ENCODE data around the gene KLHL3.

DNA sequence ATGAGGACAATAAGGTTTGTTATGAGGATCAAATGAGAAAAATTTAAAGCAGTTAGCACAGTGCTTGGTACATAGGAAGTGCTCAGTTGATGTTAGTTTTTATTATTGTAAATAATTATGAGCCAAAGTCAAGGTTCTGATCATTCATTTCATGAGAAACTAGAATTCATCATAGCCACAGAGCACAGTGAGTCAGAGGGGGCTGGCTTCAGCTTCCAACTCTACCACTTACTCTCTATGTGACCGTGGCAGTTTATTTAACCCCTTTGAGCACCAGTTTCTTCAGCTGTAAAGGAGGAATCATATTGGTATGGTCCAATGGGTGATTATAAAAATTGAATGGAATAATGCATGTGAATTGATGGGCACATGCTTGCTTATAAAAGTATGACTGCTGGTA, 39.4 kb downstream of the KLHL3 start:
- TF ChIP-seq POLR2A (IDR thresholded peaks at IDR 0.05), result no peak
- TF ChIP-seq CTCF (IDR thresholded peaks at IDR 0.05), result no peak
